Ascending aorta (tissue), 2 donors: ENCODE measurements around the gene DHX8. TPM values are rescaled to one million over a fixed set of nuclear protein-coding genes. Genes with fewer than 3 reads are reported as not detected.
"Not testable (repeated sequence)": the region's sequence is repeated elsewhere in the genome, so short reads cannot be mapped to it uniquely, and the experiment has no call there.

Experiments used
- DNase-seq, 2 donors: peaks; one replicate each; pipeline ENCODE4 v3.0.0-alpha.2; 2019; ENCODE audit warnings: low spot score in 2 of 2
- H3K27ac ChIP-seq, 2 donors: fragments of 200-600 bp; sonication (generic); one replicate each; pipeline ENCODE4 v1.5.1; 2016 to 2017; ENCODE audit warnings: mild to moderate bottlenecking in 1 of 2
- H3K27me3 ChIP-seq: fragments of 200-600 bp; sonication (generic); one replicate; pipeline ENCODE4 v1.5.1; 2017
- H3K36me3 ChIP-seq, 2 donors: fragments of 200-600 bp; sonication (generic); one replicate each; pipeline ENCODE4 v1.5.1; 2016
- H3K4me1 ChIP-seq, 2 donors: fragments of 200-600 bp; sonication (generic); one replicate each; pipeline ENCODE4 v1.5.1; 2016 to 2017; ENCODE audit warnings: mild to moderate bottlenecking in 1 of 2
- H3K4me3 ChIP-seq, 2 donors: fragments of 200-600 bp; sonication (generic); one replicate each; pipeline ENCODE4 v1.5.1; 2016 to 2017; ENCODE audit warnings: mild to moderate bottlenecking in 1 of 2
- H3K9me3 ChIP-seq, 2 donors: fragments of 200-600 bp; sonication (generic); one replicate each; pipeline ENCODE4 v1.5.1; 2016
- intact Hi-C: fragments of 100-400 bp; cut with DNase I; formaldehyde crosslinking; loops from one replicate; pipeline ENCODE4 v1.15.1; 2023
- total RNA-seq: library from RNA; depleted of rRNA; stranded (reverse); fragments of >200 nt; gene quantifications from one replicate; pipeline ENCODE4 v1.1.0, GENCODE V29; 2016
- TF ChIP-seq, protein P1 (sequence below), 3 experiments: fragments of 200-600 bp in 2 of 3; fragments of 450-650 bp in 1 of 3; sonication (generic) in 2 of 3; IDR thresholded peaks; one replicate each; pipeline ENCODE4 v1.5.1; 2016 to 2019; ENCODE audit warnings: antibody characterized with exemption in 3 of 3, mild to moderate bottlenecking in 1 of 3, moderate library complexity in 1 of 3

DHX8 gene
- total RNA-seq, 1 donor from 2014 or later, result 50.0 TPM

DNA sequence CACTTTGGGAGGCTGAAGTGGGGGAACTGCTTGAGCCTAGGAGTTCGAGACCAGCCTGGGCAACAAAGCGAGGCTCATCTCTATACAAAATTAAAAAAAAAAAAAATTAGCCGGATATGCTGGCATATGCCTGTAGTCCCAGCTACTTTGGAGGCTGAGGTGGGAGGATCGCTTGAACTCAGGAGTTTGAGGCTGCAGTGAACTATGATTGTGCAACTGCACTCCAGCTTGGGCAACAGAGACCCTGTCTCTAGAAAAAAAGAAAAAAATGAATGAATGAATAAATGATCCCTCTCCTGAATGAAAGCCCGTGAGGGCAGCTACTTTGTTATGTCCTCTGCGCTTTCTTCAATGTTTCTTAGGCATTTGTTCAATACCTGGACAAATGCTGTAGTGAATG is 27.7 kb upstream of the DHX8 start:
- H3K36me3 ChIP-seq, result no peaks in the 10 kb centered on the region
- H3K27ac ChIP-seq, result no peak overlapping the region
- no peak for DNase-seq
- H3K4me1 ChIP-seq, result no peaks in the 10 kb centered on the region
- no peaks in the 10 kb centered on the region for H3K27me3 ChIP-seq
- no peaks in the 10 kb centered on the region for H3K9me3 ChIP-seq
- intact Hi-C loops, result no loop called here
- no peak overlapping the region for H3K4me3 ChIP-seq
- TF ChIP-seq, protein P1, sequence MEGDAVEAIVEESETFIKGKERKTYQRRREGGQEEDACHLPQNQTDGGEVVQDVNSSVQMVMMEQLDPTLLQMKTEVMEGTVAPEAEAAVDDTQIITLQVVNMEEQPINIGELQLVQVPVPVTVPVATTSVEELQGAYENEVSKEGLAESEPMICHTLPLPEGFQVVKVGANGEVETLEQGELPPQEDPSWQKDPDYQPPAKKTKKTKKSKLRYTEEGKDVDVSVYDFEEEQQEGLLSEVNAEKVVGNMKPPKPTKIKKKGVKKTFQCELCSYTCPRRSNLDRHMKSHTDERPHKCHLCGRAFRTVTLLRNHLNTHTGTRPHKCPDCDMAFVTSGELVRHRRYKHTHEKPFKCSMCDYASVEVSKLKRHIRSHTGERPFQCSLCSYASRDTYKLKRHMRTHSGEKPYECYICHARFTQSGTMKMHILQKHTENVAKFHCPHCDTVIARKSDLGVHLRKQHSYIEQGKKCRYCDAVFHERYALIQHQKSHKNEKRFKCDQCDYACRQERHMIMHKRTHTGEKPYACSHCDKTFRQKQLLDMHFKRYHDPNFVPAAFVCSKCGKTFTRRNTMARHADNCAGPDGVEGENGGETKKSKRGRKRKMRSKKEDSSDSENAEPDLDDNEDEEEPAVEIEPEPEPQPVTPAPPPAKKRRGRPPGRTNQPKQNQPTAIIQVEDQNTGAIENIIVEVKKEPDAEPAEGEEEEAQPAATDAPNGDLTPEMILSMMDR (IDR thresholded peaks at IDR 0.05), result no peak

DNA sequence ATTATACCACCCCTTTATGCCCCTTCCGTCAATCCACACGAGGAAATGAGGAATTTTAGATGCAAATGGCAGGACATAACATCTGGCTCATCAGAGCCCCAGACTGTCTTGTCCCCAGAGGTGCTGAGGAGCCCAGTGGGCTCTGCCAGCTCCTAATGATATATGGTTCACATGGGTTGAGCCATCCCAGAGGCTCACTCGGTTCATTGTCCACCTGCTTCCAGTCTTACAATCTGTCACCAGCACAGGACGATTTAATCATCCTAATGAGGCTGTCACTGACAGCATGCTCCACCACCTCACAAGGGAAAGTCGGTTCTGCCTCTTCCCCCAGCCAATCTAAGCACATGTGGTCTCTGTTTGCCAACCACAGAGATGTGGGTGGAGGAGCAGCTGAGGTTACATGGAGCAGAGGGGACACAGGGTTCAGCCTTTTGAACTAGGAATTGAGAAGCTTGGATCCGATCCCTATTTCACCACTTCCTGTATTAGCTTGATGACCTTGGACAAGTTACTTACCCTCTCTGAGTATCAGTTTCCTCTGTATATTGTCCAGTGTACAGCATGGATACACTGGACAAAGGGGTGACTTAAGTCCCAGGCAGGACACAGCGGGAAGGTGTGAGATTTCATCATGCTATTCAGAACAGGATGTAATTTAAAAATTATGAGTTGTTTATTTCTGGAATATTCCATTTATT is 27.0 kb upstream of the DHX8 start:
- Histone ChIP-seq H3K36me3 (no peaks in the 10 kb centered on the region), H3K9me3 (no peaks in the 10 kb centered on the region), H3K4me1 (no peaks in the 10 kb centered on the region), H3K27me3 (no peaks in the 10 kb centered on the region), H3K4me3 (no peak overlapping the region), H3K27ac (no peak overlapping the region)
- TF ChIP-seq, protein P1 (IDR thresholded peaks at IDR 0.05), result no peak
- intact Hi-C loops, result no loop called here
- DNase-seq, result no peak

DNA sequence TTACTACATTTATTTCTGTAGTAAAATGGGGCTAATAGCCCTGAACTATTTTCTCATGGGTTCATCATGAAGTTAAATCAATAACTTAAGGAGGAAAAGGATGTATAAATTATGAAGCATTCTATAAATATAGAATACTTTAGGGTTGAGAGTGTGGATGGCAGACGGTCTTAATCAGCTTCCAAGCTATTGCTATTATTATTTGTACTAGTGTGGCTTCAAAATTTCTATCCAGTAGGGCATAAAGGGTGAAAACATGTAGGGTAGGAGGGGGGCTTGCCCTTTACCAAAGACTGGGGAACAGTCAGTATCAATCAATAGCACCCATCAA is 26.4 kb upstream of the DHX8 start:
- Histone ChIP-seq H3K4me1 (no peaks in the 10 kb centered on the region), H3K9me3 (no peaks in the 10 kb centered on the region), H3K36me3 (no peaks in the 10 kb centered on the region), H3K4me3 (no peak overlapping the region), H3K27ac (no peak overlapping the region), H3K27me3 (no peaks in the 10 kb centered on the region)
- DNase-seq, result no peak
- intact Hi-C loops, result no loop called here
- TF ChIP-seq, protein P1 (IDR thresholded peaks at IDR 0.05), result no peak

DNA sequence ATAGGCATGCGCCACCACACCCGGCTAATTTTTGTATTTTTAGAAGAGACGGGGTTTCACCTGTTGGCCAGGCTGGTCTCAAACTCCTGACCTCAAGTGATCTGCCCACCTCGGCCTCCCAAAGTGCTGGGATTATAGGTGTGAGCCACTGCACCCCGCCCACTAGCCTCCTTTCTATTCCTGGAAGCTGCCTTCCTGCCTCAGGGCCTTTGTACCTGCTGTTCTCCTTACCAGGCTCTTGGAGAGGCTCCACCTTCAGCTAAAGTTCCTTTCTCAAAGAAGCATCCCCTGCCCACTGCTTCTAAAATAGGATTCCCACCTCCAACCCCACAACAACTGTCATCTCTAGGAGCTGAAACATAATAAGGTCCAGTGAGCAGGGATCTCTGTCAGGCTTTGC is 23.9 kb upstream of the DHX8 start:
- H3K4me1 ChIP-seq, H3K4me3 ChIP-seq, H3K36me3 ChIP-seq, H3K27ac ChIP-seq, DNase-seq, H3K9me3 ChIP-seq, H3K27me3 ChIP-seq, intact Hi-C loops: not testable (repeated sequence)

DNA sequence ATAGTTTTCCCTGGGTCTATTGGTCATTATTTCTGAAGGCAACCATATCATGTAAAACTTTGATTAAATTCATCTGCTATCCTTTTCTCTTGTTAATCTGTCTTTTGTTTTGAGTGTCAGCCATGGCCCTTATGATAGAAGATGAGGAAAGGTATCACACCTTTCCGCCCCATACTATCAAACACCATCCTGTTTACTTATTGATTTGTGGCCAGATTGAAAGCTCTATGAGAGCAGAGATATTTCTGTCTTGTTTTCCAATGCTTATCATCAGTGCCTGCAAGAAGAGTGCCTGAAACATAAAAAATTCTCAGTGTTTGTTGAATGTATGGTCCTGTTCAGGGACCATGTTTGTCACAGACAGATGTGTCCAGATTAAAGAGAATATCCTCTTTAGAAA is 22.6 kb upstream of the DHX8 start:
- Histone ChIP-seq H3K27me3 (no peaks in the 10 kb centered on the region), H3K36me3 (no peaks in the 10 kb centered on the region), H3K4me1 (no peaks in the 10 kb centered on the region), H3K4me3 (no peak overlapping the region), H3K27ac (no peak overlapping the region), H3K9me3 (no peaks in the 10 kb centered on the region)
- DNase-seq, result no peak
- TF ChIP-seq, protein P1 (IDR thresholded peaks at IDR 0.05), result no peak
- intact Hi-C loops, result no loop called here

DNA sequence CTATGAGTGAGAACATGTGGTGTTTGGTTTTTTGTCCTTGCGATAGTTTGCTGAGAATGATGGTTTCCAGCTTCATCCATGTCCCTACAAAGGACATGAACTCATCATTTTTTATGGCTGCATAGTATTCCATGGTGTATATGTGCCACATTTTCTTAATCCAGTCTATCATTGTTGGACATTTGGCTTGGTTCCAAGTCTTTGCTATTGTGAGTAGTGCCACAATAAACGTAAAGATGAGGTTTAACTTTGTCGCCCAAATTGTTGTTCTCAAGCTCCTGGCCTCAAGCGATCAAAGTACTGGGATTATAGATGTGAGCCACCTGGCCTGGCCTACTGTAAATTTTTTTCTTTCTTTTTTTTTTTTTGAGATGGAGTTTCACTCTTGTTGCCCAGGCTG is 21.2 kb upstream of the DHX8 start:
- H3K9me3 ChIP-seq, H3K27ac ChIP-seq, H3K4me3 ChIP-seq, DNase-seq, H3K36me3 ChIP-seq, H3K27me3 ChIP-seq, intact Hi-C loops, H3K4me1 ChIP-seq: not testable (repeated sequence)

DNA sequence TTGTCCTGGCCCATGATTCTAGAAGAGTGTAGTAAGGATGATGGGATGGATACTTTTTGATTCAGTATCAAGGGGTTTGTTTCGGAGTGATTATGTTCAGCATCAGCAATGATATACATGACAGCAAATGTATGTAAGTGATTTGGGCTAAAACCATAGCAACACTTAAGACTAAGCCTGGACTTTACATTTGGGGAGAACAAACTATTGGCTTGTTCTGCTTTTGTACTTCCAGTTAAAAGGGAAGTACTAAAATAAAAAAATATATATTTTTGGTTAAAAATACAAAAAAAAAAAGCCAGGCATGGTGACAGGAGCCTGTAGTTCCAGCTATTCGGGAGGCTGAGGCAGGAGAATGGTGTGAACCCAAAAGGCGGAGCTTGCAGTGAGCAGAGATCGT is 20.5 kb upstream of the DHX8 start:
- intact Hi-C loops, result no loop called here
- Histone ChIP-seq H3K27ac (no peak overlapping the region), H3K27me3 (no peaks in the 10 kb centered on the region), H3K4me1 (no peaks in the 10 kb centered on the region), H3K9me3 (no peaks in the 10 kb centered on the region), H3K4me3 (no peak overlapping the region), H3K36me3 (no peaks in the 10 kb centered on the region)
- DNase-seq, result no peak
- TF ChIP-seq, protein P1 (IDR thresholded peaks at IDR 0.05), result no peak
